T-cell (primary cell): ENCODE data around the gene PLAAT2. TPM values are rescaled to one million over a fixed set of nuclear protein-coding genes. Genes with fewer than 3 reads are reported as not detected.
A peak's percentile ranks its signal among the peaks of the same experiment; 100 is the strongest.

Source experiments
- ATAC-seq, 4 experiments: fragments of 200-7000 bp in 3 of 4; fragments of 150-1000 bp in 1 of 4; cut with Tn5 transposase; replicated peaks in 1 of 4; 1 replicate in 3 of 4; 2 replicates in 1 of 4; pipeline ENCODE4 v1.10.0; 2021; ENCODE audit warnings: moderate library complexity in 3 of 4, mild to moderate bottlenecking in 2 of 4, moderate number of reproducible peaks in 1 of 4
- CTCF ChIA-PET, 2 donors: fragments of 300-600 bp; sonication (Branson Sonifier 250); formaldehyde crosslinking; loops; one replicate each; lab custom pipeline; 2022; ENCODE audit warnings: antibody characterized with exemption in 2 of 2; lab: Charles Lee
- POLR2A ChIA-PET, 2 donors: fragments of 300-600 bp; sonication (Branson Sonifier 250); formaldehyde crosslinking; loops; one replicate each; lab custom pipeline; 2022; ENCODE audit warnings: antibody characterized with exemption in 2 of 2; lab: Charles Lee
- DNase-seq, 35 experiments: peaks; one replicate each; pipeline versions ENCODE4 v3.0.0 to v3.0.0-alpha.2; 2013 to 2023
- H3K27ac ChIP-seq: one replicate; pipeline ENCODE4 v1.5.1; 2013; ENCODE audit warnings: low read length
- H3K27me3 ChIP-seq, 2 experiments: replicated peaks in 1 of 2; 1 replicate in 1 of 2; 2 replicates in 1 of 2; pipeline versions ENCODE4 v1.6.1 to v1.7.0; 2013; ENCODE audit warnings: low read length in 1 of 2, mixed read lengths in 1 of 2; ENCODE audit not compliant: control insufficient read depth in 2 of 2, insufficient read depth in 2 of 2; ENCODE audit errors: extremely low read depth in 1 of 2
- H3K36me3 ChIP-seq, 2 donors: 1 replicate in 1 of 2; 2 replicates in 1 of 2; pipeline versions ENCODE4 v1.6.1 to v1.7.0; 2013; ENCODE audit warnings: low read length in 1 of 2; ENCODE audit not compliant: control insufficient read depth in 2 of 2, insufficient read depth in 1 of 2; ENCODE audit errors: extremely low read depth in 1 of 2
- H3K4me1 ChIP-seq, 2 experiments: 1 replicate in 1 of 2; 2 replicates in 1 of 2; pipeline versions ENCODE4 v1.6.1 to v1.7.0; 2013; ENCODE audit warnings: low read length in 2 of 2, mixed read lengths in 1 of 2; ENCODE audit not compliant: insufficient read depth in 2 of 2, control insufficient read depth in 1 of 2; ENCODE audit errors: extremely low read depth in 1 of 2
- H3K4me3 ChIP-seq, 2 donors: 1 replicate in 1 of 2; 2 replicates in 1 of 2; pipeline versions ENCODE4 v1.5.1 to v1.7.0; 2013; ENCODE audit warnings: mild to moderate bottlenecking in 2 of 2, low read length in 1 of 2, moderate library complexity in 1 of 2; ENCODE audit not compliant: control insufficient read depth in 1 of 2; ENCODE audit errors: extremely low read depth in 1 of 2
- H3K9me3 ChIP-seq: 2 replicates; pipeline ENCODE4 v1.7.0; 2013
- H3K27ac Mint-ChIP-seq, 2 donors: one replicate each; pipeline ENCODE4 v1.8.0; 2020 to 2021; ENCODE audit warnings: mild to moderate bottlenecking in 2 of 2, mixed read lengths in 2 of 2
- H3K27me3 Mint-ChIP-seq, 2 donors: one replicate each; pipeline ENCODE4 v1.8.0; 2021 to 2022; ENCODE audit warnings: mixed read lengths in 2 of 2
- H3K36me3 Mint-ChIP-seq: one replicate; pipeline ENCODE4 v1.8.0; 2021; ENCODE audit warnings: mixed read lengths
- H3K4me1 Mint-ChIP-seq, 3 donors: one replicate each; pipeline ENCODE4 v1.8.0; 2020 to 2022; ENCODE audit warnings: mixed read lengths in 3 of 3, mild to moderate bottlenecking in 1 of 3
- H3K4me3 Mint-ChIP-seq, 3 donors: one replicate each; pipeline ENCODE4 v1.8.0; 2020 to 2022; ENCODE audit warnings: mild to moderate bottlenecking in 3 of 3, mixed read lengths in 3 of 3, moderate library complexity in 3 of 3
- H3K9me3 Mint-ChIP-seq, 3 donors: one replicate each; pipeline ENCODE4 v1.8.0; 2020 to 2022; ENCODE audit warnings: mixed read lengths in 3 of 3
- WGBS: methylation state at CpG from one replicate; pipeline ENCODE4 v1.1.5; 2013; ENCODE audit warnings: missing lambda C conversion rate; ENCODE audit not compliant: insufficient coverage; 5-methylcytosine and 5-hydroxymethylcytosine counted together
- total RNA-seq, 35 experiments: library from RNA in 6 of 35; stranded (reverse) in 6 of 35; fragments of 120-200 nt in 1 of 35; gene quantifications; one replicate each; pipeline versions ENCODE4 v1.2.1 to v1.2.4 and lab custom pipeline; 2013 to 2026

Gene PLAAT2
- total RNA-seq, 5 donors from 2014 or later (not counting 1 experiment from before 2014, with no cell fraction given), result 0.51 to 0.53 TPM; not detected in 3

DNA sequence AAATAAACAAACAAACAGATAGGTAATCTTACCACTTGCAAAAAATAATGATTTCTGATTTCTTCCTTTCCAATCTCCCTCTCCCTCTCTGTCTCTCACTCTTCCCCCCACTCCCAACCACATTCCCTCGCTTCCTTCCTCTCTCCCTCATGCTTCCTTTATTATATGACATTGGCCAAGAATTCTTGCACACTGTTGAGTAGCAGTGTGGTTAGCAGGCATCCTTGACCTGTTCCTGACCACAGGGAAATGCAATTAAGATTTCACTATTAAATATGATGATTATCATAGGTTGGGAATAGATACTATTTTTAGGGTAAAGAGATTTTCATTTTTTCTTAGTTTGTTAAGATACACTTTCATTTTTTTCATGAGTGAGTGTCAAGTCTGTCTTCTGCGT, 41.3 kb downstream of the PLAAT2 start:
- ATAC-seq (no peak), DNase-seq (no peak)
- Mint-ChIP-seq H3K4me3 (no peak overlapping the region), H3K36me3 (peaks cover 3% of the 10 kb centered on the region), H3K4me1 (peaks cover 13 to 28% (median 18%) of the 10 kb centered on the region in 3 donors), H3K27ac (no peak overlapping the region), H3K9me3 (peaks cover 0 to 4% (median 3%) of the 10 kb centered on the region in 3 donors), H3K27me3 (no peaks in the 10 kb centered on the region)
- Histone ChIP-seq H3K36me3 (no peaks in the 10 kb centered on the region), H3K27ac (no peak overlapping the region), H3K4me3 (no peak overlapping the region), H3K27me3 (no peaks in the 10 kb centered on the region), H3K4me1 (peaks cover 0 to 8% of the 10 kb centered on the region in 2 experiments), H3K9me3 (no peaks in the 10 kb centered on the region)
- POLR2A ChIA-PET, result no interaction called here
- CTCF ChIA-PET, result interaction anchor here in 1 of 2 donors (0.6 kb wide), 1 partner anchor 29 kb away, joined by 7 read pairs; no protein-coding TSS in a partner anchor
- no CpG with 5 or more reads among the region's 2 CpGs for WGBS

- no peak overlapping the region for H3K27ac Mint-ChIP-seq
Observed at GRCh38 chr11:63520606-63521170, 42.5 kb downstream of the PLAAT2 start.

GRCh38 chr11:63518548-63518947, 44.6 kb downstream of the PLAAT2 start:
- Mint-ChIP-seq H3K4me1 (peaks cover 13 to 28% (median 18%) of the 10 kb centered on the region in 3 donors), H3K4me3 (peak overlapping the region in 1 of 3 donors; percentile 17), H3K36me3 (peaks cover 3% of the 10 kb centered on the region), H3K9me3 (peaks cover 0 to 4% (median 3%) of the 10 kb centered on the region in 3 donors), H3K27ac (peak overlapping the region; percentile 66 to 88), H3K27me3 (no peaks in the 10 kb centered on the region)
- CTCF ChIA-PET, result interaction anchor here in 1 of 2 donors (0.8 to 1.1 kb wide), 3 partner anchors 11 to 117 kb away, joined by 3 to 4 read pairs (median 4); partner anchors contain the start of gene PLAAT4
- POLR2A ChIA-PET, result interaction anchor here in 1 of 2 donors (0.6 kb wide), 1 partner anchor 122 kb away, joined by 5 read pairs; no protein-coding TSS in a partner anchor
- no CpG with 5 or more reads among the region's 1 CpG for WGBS
- Histone ChIP-seq H3K27ac (peak overlapping the region; percentile 61), H3K27me3 (no peaks in the 10 kb centered on the region), H3K4me3 (no peak overlapping the region), H3K4me1 (peaks cover 0 to 8% of the 10 kb centered on the region in 2 experiments), H3K36me3 (no peaks in the 10 kb centered on the region), H3K9me3 (no peaks in the 10 kb centered on the region)
- ATAC-seq (peak; percentile 52 to 79 (median 61)), DNase-seq (peak in 1 of 35 experiments; percentile 33)

More at GRCh38 chr11:63520606-63521170, 42.5 kb downstream of the PLAAT2 start:
- POLR2A ChIA-PET, result interaction anchor here in 1 of 2 donors (0.7 kb wide), 1 partner anchor 77 kb away, joined by 3 read pairs; no protein-coding TSS in a partner anchor
- Mint-ChIP-seq H3K27me3 (no peaks in the 10 kb centered on the region), H3K4me3 (no peak overlapping the region), H3K9me3 (peaks cover 0 to 4% (median 3%) of the 10 kb centered on the region in 3 donors), H3K4me1 (peaks cover 13 to 28% (median 18%) of the 10 kb centered on the region in 3 donors), H3K36me3 (peaks cover 3% of the 10 kb centered on the region)
- H3K27ac ChIP-seq, result no peak overlapping the region
- H3K27me3 ChIP-seq, result no peaks in the 10 kb centered on the region
- DNase-seq, result no peak
- no peak overlapping the region for H3K4me3 ChIP-seq
- 91% methylated on average over 4 of the region's 5 CpGs for WGBS
- CTCF ChIA-PET, result no interaction called here
- no peaks in the 10 kb centered on the region for H3K36me3 ChIP-seq
- H3K9me3 ChIP-seq, result no peaks in the 10 kb centered on the region
- no peak for ATAC-seq
- H3K4me1 ChIP-seq, result peaks cover 0 to 8% of the 10 kb centered on the region in 2 experiments

DNA sequence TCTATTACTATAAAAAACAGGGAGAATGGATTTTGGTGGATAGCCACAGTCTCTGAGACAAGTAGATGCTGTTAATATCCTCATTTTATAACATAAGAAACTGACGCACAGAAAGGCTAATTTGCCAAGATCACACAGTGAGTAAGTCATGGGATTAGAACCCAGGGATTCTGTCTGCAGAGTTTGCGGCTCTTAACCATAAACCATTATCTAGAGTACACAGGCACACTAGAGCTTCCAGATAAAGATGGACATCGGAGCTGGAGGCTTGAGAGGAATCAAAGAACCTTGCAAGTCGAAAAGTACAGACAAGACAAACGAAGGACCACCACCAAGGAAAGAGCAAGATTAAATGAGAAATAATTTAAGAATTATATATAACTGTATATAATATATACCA, 46.0 kb downstream of the PLAAT2 start:
- Mint-ChIP-seq H3K27ac (no peak overlapping the region), H3K9me3 (peaks cover 0 to 4% (median 3%) of the 10 kb centered on the region in 3 donors), H3K27me3 (no peaks in the 10 kb centered on the region), H3K4me3 (no peak overlapping the region), H3K4me1 (peaks cover 13 to 28% (median 18%) of the 10 kb centered on the region in 3 donors), H3K36me3 (peaks cover 3% of the 10 kb centered on the region)
- Histone ChIP-seq H3K4me3 (no peak overlapping the region), H3K4me1 (peaks cover 0 to 8% of the 10 kb centered on the region in 2 experiments), H3K27ac (no peak overlapping the region), H3K27me3 (no peaks in the 10 kb centered on the region), H3K36me3 (no peaks in the 10 kb centered on the region), H3K9me3 (no peaks in the 10 kb centered on the region)
- WGBS, result 100% methylated on average over 1 of the region's 5 CpGs
- POLR2A ChIA-PET, result no interaction called here
- CTCF ChIA-PET, result no interaction called here
- DNase-seq (no peak), ATAC-seq (no peak)

DNA sequence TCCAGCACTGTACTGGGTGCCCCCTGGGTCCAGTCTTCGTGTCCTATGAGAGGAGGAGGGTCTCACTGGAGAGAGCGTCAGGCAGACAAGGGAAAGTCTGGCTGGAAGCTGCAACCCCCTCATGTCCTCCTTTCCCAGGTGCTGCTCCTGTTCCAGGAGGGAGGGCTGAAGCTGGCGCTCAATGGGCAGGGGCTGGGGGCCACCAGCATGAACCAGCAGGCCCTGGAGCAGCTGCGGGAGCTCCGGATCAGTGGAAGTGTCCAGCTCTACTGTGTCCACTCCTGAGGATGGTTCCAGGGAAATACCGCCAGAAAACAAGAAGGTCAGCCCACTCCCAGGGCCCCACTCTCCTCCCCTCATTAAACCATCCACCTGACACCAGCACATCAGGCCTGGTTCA, 47.1 kb downstream of the PLAAT2 start:
- Histone ChIP-seq H3K9me3 (no peaks in the 10 kb centered on the region), H3K4me1 (peaks cover 0 to 8% of the 10 kb centered on the region in 2 experiments), H3K27me3 (no peaks in the 10 kb centered on the region), H3K4me3 (no peak overlapping the region), H3K27ac (no peak overlapping the region), H3K36me3 (no peaks in the 10 kb centered on the region)
- no peak for ATAC-seq
- POLR2A ChIA-PET, result no interaction called here
- no peak for DNase-seq
- WGBS, result 100% methylated on average over 3 of the region's 6 CpGs
- H3K36me3 Mint-ChIP-seq, result peaks cover 3% of the 10 kb centered on the region
- H3K27me3 Mint-ChIP-seq, result no peaks in the 10 kb centered on the region
- CTCF ChIA-PET, result no interaction called here
- no peak overlapping the region for H3K27ac Mint-ChIP-seq
- H3K4me1 Mint-ChIP-seq, result peaks cover 13 to 28% (median 18%) of the 10 kb centered on the region in 3 donors
- no peak overlapping the region for H3K4me3 Mint-ChIP-seq
- peaks cover 0 to 4% (median 3%) of the 10 kb centered on the region in 3 donors for H3K9me3 Mint-ChIP-seq

DNA sequence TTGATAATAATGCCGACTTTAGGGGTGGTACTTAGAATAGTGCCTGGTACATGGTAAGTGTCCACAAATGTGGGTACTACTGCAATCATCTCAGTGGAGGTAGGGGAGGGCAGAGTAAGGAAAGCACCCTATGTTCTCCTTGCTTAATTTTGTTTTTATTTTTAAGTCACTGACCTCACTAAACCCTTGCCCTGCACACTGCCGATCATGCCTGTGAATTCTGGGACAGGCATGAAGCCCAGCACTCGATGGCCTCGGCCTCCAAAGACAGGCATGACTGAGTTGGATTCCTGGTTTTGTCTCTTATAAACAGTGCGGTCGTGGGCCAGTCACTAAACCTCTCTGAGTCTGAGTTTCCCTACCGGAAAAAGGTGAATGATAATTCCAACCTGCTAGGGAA, 50.4 kb downstream of the PLAAT2 start:
- H3K4me3 ChIP-seq, result no peak overlapping the region
- 97% methylated on average over 6 of the region's 7 CpGs for WGBS
- Mint-ChIP-seq H3K9me3 (no peaks in the 10 kb centered on the region), H3K27me3 (no peaks in the 10 kb centered on the region), H3K4me1 (peaks cover 0 to 6% (median 2%) of the 10 kb centered on the region in 3 donors), H3K36me3 (no peaks in the 10 kb centered on the region), H3K27ac (no peak overlapping the region), H3K4me3 (no peak overlapping the region)
- peaks cover 0 to 5% of the 10 kb centered on the region in 2 experiments for H3K27me3 ChIP-seq
- ATAC-seq (no peak), DNase-seq (no peak)
- H3K36me3 ChIP-seq, result no peaks in the 10 kb centered on the region
- ChIA-PET CTCF (no interaction called here), POLR2A (no interaction called here)
- H3K9me3 ChIP-seq, result no peaks in the 10 kb centered on the region
- no peak overlapping the region for H3K27ac ChIP-seq
- H3K4me1 ChIP-seq, result no peaks in the 10 kb centered on the region
